Calu3 (cell line): ENCODE results near the gene LLGL1. TPM values are rescaled to one million over a fixed set of nuclear protein-coding genes. Genes with fewer than 3 reads are reported as not detected.

Source experiments
- BruUV-seq: library from RNA; stranded (reverse); fragments of 400-500 nt; replicated peaks from 2 replicates; lab custom pipeline; 2021; lab: Mats Ljungman, UMichigan
- CTCF ChIA-PET: fragments of 300-600 bp; sonication (Branson Sonifier 250); formaldehyde crosslinking; loops from one replicate; lab custom pipeline; 2022; ENCODE audit warnings: antibody characterized with exemption; lab: Charles Lee
- DNase-seq: peaks from one replicate; pipeline ENCODE4 v3.0.0; 2022
- H3K27ac Mint-ChIP-seq: one replicate; pipeline ENCODE4 v1.8.0; 2022; ENCODE audit warnings: mixed read lengths; ENCODE audit not compliant: unreplicated experiment
- H3K27me3 Mint-ChIP-seq: one replicate; pipeline ENCODE4 v1.8.0; 2022; ENCODE audit warnings: mixed read lengths; ENCODE audit not compliant: unreplicated experiment
- H3K36me3 Mint-ChIP-seq: one replicate; pipeline ENCODE4 v1.8.0; 2022; ENCODE audit warnings: mild to moderate bottlenecking, moderate library complexity, mixed read lengths; ENCODE audit not compliant: insufficient read depth, unreplicated experiment
- H3K4me1 Mint-ChIP-seq: one replicate; pipeline ENCODE4 v1.8.0; 2022; ENCODE audit warnings: mild to moderate bottlenecking, low read depth, mixed read lengths; ENCODE audit not compliant: unreplicated experiment
- H3K4me3 Mint-ChIP-seq: one replicate; pipeline ENCODE4 v1.8.0; 2022; ENCODE audit warnings: mild to moderate bottlenecking, low read depth, moderate library complexity, mixed read lengths; ENCODE audit not compliant: unreplicated experiment
- H3K9me3 Mint-ChIP-seq: one replicate; pipeline ENCODE4 v1.8.0; 2022; ENCODE audit warnings: low read depth, mixed read lengths; ENCODE audit not compliant: unreplicated experiment
- intact Hi-C: fragments of 100-400 bp; cut with micrococcal nuclease; formaldehyde crosslinking; loops from one replicate; pipeline ENCODE4 v1.10.0; 2022; ENCODE audit not compliant: unreplicated experiment
- total RNA-seq: library from RNA; stranded (reverse); gene quantifications from 2 replicates; pipeline ENCODE4 v1.2.3, GENCODE V29; 2022
- TF ChIP-seq, protein P1 (sequence below): fragments of 200-600 bp; IDR thresholded peaks from one replicate; pipeline ENCODE4 v1.8.0; 2022; ENCODE audit warnings: antibody characterized with exemption; ENCODE audit not compliant: unreplicated experiment

LLGL1 gene
- total RNA-seq, 1 experiment from 2014 or later, result 10.0 TPM

- CTCF ChIA-PET, result interaction anchor here (0.5 kb wide), 1 partner anchor 75 kb away, joined by 3 read pairs; no protein-coding TSS in a partner anchor
- H3K36me3 Mint-ChIP-seq, result peaks cover 22% of the 10 kb centered on the region
- H3K4me1 Mint-ChIP-seq, result peaks cover 8% of the 10 kb centered on the region
- no peak for DNase-seq
- TF ChIP-seq, protein P1, sequence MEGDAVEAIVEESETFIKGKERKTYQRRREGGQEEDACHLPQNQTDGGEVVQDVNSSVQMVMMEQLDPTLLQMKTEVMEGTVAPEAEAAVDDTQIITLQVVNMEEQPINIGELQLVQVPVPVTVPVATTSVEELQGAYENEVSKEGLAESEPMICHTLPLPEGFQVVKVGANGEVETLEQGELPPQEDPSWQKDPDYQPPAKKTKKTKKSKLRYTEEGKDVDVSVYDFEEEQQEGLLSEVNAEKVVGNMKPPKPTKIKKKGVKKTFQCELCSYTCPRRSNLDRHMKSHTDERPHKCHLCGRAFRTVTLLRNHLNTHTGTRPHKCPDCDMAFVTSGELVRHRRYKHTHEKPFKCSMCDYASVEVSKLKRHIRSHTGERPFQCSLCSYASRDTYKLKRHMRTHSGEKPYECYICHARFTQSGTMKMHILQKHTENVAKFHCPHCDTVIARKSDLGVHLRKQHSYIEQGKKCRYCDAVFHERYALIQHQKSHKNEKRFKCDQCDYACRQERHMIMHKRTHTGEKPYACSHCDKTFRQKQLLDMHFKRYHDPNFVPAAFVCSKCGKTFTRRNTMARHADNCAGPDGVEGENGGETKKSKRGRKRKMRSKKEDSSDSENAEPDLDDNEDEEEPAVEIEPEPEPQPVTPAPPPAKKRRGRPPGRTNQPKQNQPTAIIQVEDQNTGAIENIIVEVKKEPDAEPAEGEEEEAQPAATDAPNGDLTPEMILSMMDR, result no peak
- no TSS peak for BruUV-seq
- intact Hi-C loops, result no loop called here
- H3K4me3 Mint-ChIP-seq, result no peak overlapping the region
- H3K9me3 Mint-ChIP-seq, result no peaks in the 10 kb centered on the region
- H3K27ac Mint-ChIP-seq, result no peak overlapping the region
- H3K27me3 Mint-ChIP-seq, result no peaks in the 10 kb centered on the region
Measured at GRCh38 chr17:18240449-18240848, 15.0 kb downstream of the LLGL1 start.

GRCh38 chr17:18241229-18241871, 15.9 kb downstream of the LLGL1 start:
- no peaks in the 10 kb centered on the region for H3K27me3 Mint-ChIP-seq
- BruUV-seq, result no TSS peak
- intact Hi-C loops, result no loop called here
- no peak overlapping the region for H3K4me3 Mint-ChIP-seq
- peaks cover 1% of the 10 kb centered on the region for H3K4me1 Mint-ChIP-seq
- H3K9me3 Mint-ChIP-seq, result no peaks in the 10 kb centered on the region
- DNase-seq, result no peak
- CTCF ChIA-PET, result interaction anchor here (1.1 kb wide), 1 partner anchor 19 kb away, joined by 3 read pairs; the partner anchor contains the start of gene MIEF2
- peaks cover 23% of the 10 kb centered on the region for H3K36me3 Mint-ChIP-seq
- TF ChIP-seq, protein P1, result no peak
- no peak overlapping the region for H3K27ac Mint-ChIP-seq

- Mint-ChIP-seq H3K4me1 (no peaks in the 10 kb centered on the region), H3K4me3 (no peak overlapping the region), H3K27ac (no peak overlapping the region), H3K27me3 (no peaks in the 10 kb centered on the region), H3K36me3 (peaks cover 36% of the 10 kb centered on the region), H3K9me3 (no peaks in the 10 kb centered on the region)
- no peak for DNase-seq
- CTCF ChIA-PET, result no interaction called here
- BruUV-seq, result TSS peak; percentile 69
- TF ChIP-seq, protein P1, result no peak
- intact Hi-C loops, result no loop called here
Measured at GRCh38 chr17:18245038-18245776, 19.8 kb downstream of the LLGL1 start.

- TF ChIP-seq, protein P1, result no peak
- CTCF ChIA-PET, result no interaction called here
- H3K9me3 Mint-ChIP-seq, result no peaks in the 10 kb centered on the region
- no peaks in the 10 kb centered on the region for H3K4me1 Mint-ChIP-seq
- H3K27me3 Mint-ChIP-seq, result no peaks in the 10 kb centered on the region
- H3K4me3 Mint-ChIP-seq, result no peak overlapping the region
- BruUV-seq, result no TSS peak
- intact Hi-C loops, result no loop called here
- H3K36me3 Mint-ChIP-seq, result peaks cover 43% of the 10 kb centered on the region
- DNase-seq, result no peak
- no peak overlapping the region for H3K27ac Mint-ChIP-seq
Measured at GRCh38 chr17:18246109-18246725, 20.8 kb downstream of the LLGL1 start.
